HCT116 (cell line): ENCODE results near the gene MIAT. TPM values are rescaled to one million over a fixed set of nuclear protein-coding genes. Genes with fewer than 3 reads are reported as not detected.

ENCODE experiments used
- ATAC-seq: fragments of 200-7000 bp; cut with Tn5 transposase; 2 replicates; pipeline ENCODE4 v1.9.1; 2020; ENCODE audit warnings: mild to moderate bottlenecking, moderate library complexity
- BruUV-seq: library from RNA; stranded (reverse); fragments of 400-500 nt; replicated peaks from 2 replicates; lab custom pipeline; 2021; lab: Mats Ljungman, UMichigan
- CTCF ChIA-PET: fragments of 300-600 bp; sonication (Branson Sonifier 250); formaldehyde crosslinking; loops from one replicate; lab custom pipeline; 2021; ENCODE audit warnings: antibody characterized with exemption; lab: Charles Lee
- POLR2A ChIA-PET: fragments of 300-600, 350-600 bp; sonication (Branson Sonifier 250); formaldehyde crosslinking; loops from one replicate; lab custom pipeline; 2021; ENCODE audit warnings: antibody characterized with exemption; lab: Charles Lee
- RAD21 ChIA-PET, 2 experiments: fragments of 300-600 bp; sonication (Branson Sonifier 250); formaldehyde crosslinking; loops; one replicate each; lab custom pipeline; 2023; ENCODE audit warnings: low total read pairs in 2 of 2; ENCODE audit not compliant: uncharacterized antibody in 2 of 2, unreplicated experiment in 2 of 2, low non-redundant PET in 1 of 2; lab: Charles Lee
- DNase-seq: peaks from one replicate; pipeline ENCODE4 v3.0.0-alpha.2; 2010; ENCODE audit warnings: low read depth, low spot score
- H2AFZ ChIP-seq: fragments of 200-600 bp; shearing (Covaris generic), sonication (generic); 2 replicates; pipeline ENCODE4 v1.6.1; 2017; ENCODE audit warnings: low read depth, mixed run types, mixed read lengths, antibody characterized with exemption, low read length; ENCODE audit not compliant: poor library complexity, severe bottlenecking
- H3K27ac ChIP-seq: 2 replicates; pipeline ENCODE4 v1.5.1; 2012; ENCODE audit warnings: low read depth, low read length
- H3K27me3 ChIP-seq: fragments of 200-600 bp; sonication (generic); 2 replicates; pipeline ENCODE4 v1.6.1; 2016; ENCODE audit warnings: mixed run types, low read length, mixed read lengths; ENCODE audit not compliant: insufficient read depth
- H3K36me3 ChIP-seq, 2 experiments: fragments of 200-500 bp in 1 of 2; fragments of 200-600 bp in 1 of 2; sonication (Bioruptor generic) in 1 of 2; sonication (generic) in 1 of 2; 2 replicates each; pipeline versions ENCODE4 v1.5.1 to v1.6.1; 2014 to 2016; ENCODE audit warnings: low read length in 2 of 2, inconsistent platforms in 1 of 2, mixed read lengths in 1 of 2, mixed run types in 1 of 2; ENCODE audit not compliant: insufficient read depth in 2 of 2, control insufficient read depth in 1 of 2
- H3K4me1 ChIP-seq, 2 experiments: fragments of 200-600 bp in 1 of 2; sonication (generic) in 1 of 2; 2 replicates each; pipeline versions ENCODE4 v1.5.1 to v1.6.1; 2012 to 2017; ENCODE audit warnings: low read length in 2 of 2, inconsistent platforms in 1 of 2, mild to moderate bottlenecking in 1 of 2, mixed read lengths in 1 of 2, mixed run types in 1 of 2, moderate library complexity in 1 of 2; ENCODE audit not compliant: insufficient read depth in 2 of 2, control insufficient read depth in 1 of 2
- H3K4me2 ChIP-seq: fragments of 200-600 bp; sonication (generic); 2 replicates; pipeline ENCODE4 v1.6.1; 2017; ENCODE audit warnings: mixed run types, low read length, mixed read lengths
- H3K4me3 ChIP-seq, 2 experiments: fragments of 200-600 bp in 1 of 2; sonication (generic) in 1 of 2; replicated peaks in 1 of 2; 2 replicates each; pipeline ENCODE4 v1.5.1; 2011 to 2016; ENCODE audit warnings: low read length in 2 of 2, control low read depth in 1 of 2, low read depth in 1 of 2, mild to moderate bottlenecking in 1 of 2, mixed read lengths in 1 of 2, mixed run types in 1 of 2
- H3K79me2 ChIP-seq: fragments of 200-600 bp; sonication (generic); 2 replicates; pipeline ENCODE4 v1.6.1; 2017; ENCODE audit warnings: mild to moderate bottlenecking, mixed run types, low read length, moderate library complexity, mixed read lengths; ENCODE audit not compliant: insufficient read depth
- H3K9ac ChIP-seq: fragments of 200-600 bp; sonication (generic); 2 replicates; pipeline ENCODE4 v1.6.1; 2016; ENCODE audit warnings: low read length, mixed read lengths
- H3K9me2 ChIP-seq: fragments of 200-600 bp; sonication (generic), shearing (Covaris generic); 2 replicates; pipeline ENCODE4 v1.6.1; 2017; ENCODE audit warnings: mixed run types, mild to moderate bottlenecking, moderate library complexity; ENCODE audit not compliant: insufficient read depth
- H3K9me3 ChIP-seq, 2 experiments: fragments of 200-500 bp in 1 of 2; fragments of 200-600 bp in 1 of 2; sonication (Bioruptor generic) in 1 of 2; sonication (generic) in 1 of 2; 2 replicates each; pipeline ENCODE4 v1.6.1; 2014 to 2017; ENCODE audit warnings: low read length in 2 of 2, mixed read lengths in 2 of 2, inconsistent platforms in 1 of 2, low read depth in 1 of 2, mild to moderate bottlenecking in 1 of 2, mixed run types in 1 of 2, moderate library complexity in 1 of 2; ENCODE audit not compliant: control insufficient read depth in 1 of 2, insufficient read depth in 1 of 2
- H4K20me1 ChIP-seq: fragments of 200-600 bp; sonication (generic), shearing (Covaris generic); 2 replicates; pipeline ENCODE4 v1.6.1; 2017; ENCODE audit warnings: mixed run types, mild to moderate bottlenecking, moderate library complexity; ENCODE audit not compliant: insufficient read depth
- EGR1 ChIP-seq: IDR thresholded peaks from 2 replicates; pipeline ENCODE4 v1.6.1; 2012; ENCODE audit warnings: low read depth
- ELF1 ChIP-seq: IDR thresholded peaks from 2 replicates; pipeline ENCODE4 v1.6.1; 2012; ENCODE audit warnings: low read depth, borderline replicate concordance
- FOSL1 ChIP-seq: IDR thresholded peaks from 2 replicates; pipeline ENCODE4 v1.6.1; 2012; ENCODE audit warnings: low read depth
- JUND ChIP-seq: IDR thresholded peaks from 2 replicates; pipeline ENCODE4 v1.6.1; 2012
- POLR2A ChIP-seq: IDR thresholded peaks from 2 replicates; pipeline ENCODE4 v1.7.0; 2011; ENCODE audit warnings: borderline replicate concordance; ENCODE audit not compliant: insufficient read depth, insufficient read length; ENCODE audit errors: extremely low read depth
- SRF ChIP-seq: IDR thresholded peaks from 2 replicates; pipeline ENCODE4 v1.6.1; 2012; ENCODE audit warnings: low read depth
- TCF7L2 ChIP-seq: IDR thresholded peaks from 2 replicates; pipeline ENCODE4 v1.7.0; 2011; ENCODE audit warnings: borderline replicate concordance, inconsistent platforms; ENCODE audit not compliant: insufficient read depth, insufficient read length; ENCODE audit errors: extremely low read depth
- YY1 ChIP-seq: IDR thresholded peaks from 2 replicates; pipeline ENCODE4 v1.6.1; 2011; ENCODE audit warnings: low read length, low read depth, moderate library complexity, mild to moderate bottlenecking; ENCODE audit not compliant: insufficient replicate concordance; ENCODE audit errors: extremely low read depth
- ZFX ChIP-seq: fragments of 450-650 bp; IDR thresholded peaks from 2 replicates; pipeline ENCODE4 v1.6.1; 2017
- intact Hi-C: fragments of 100-400 bp; cut with micrococcal nuclease; formaldehyde crosslinking; loops from 2 replicates; pipeline ENCODE4 v1.10.0; 2022
- total RNA-seq: library from RNA; stranded (reverse); gene quantifications from one replicate; pipeline ENCODE4 v1.2.1, GENCODE V29; 2021; ENCODE audit not compliant: unreplicated experiment
- TF ChIP-seq, protein P1 (sequence below), 3 experiments: fragments of 200-600 bp in 1 of 3; sonication (generic) in 1 of 3; IDR thresholded peaks in 2 of 3; conservative IDR thresholded peaks in 1 of 3; 2 replicates each; pipeline ENCODE4 v1.5.1; 2012 to 2017; ENCODE audit warnings: low read depth in 2 of 3, low read length in 2 of 3, antibody characterized with exemption in 1 of 3, borderline replicate concordance in 1 of 3, control low read depth in 1 of 3, mild to moderate bottlenecking in 1 of 3, mixed read lengths in 1 of 3, mixed run types in 1 of 3, moderate library complexity in 1 of 3; ENCODE audit not compliant: insufficient read depth in 1 of 3
- TF ChIP-seq, protein P2 (sequence below): IDR thresholded peaks from 2 replicates; pipeline ENCODE4 v1.6.1; 2012; ENCODE audit warnings: low read depth
- TF ChIP-seq, protein P3 (sequence below): IDR thresholded peaks from 2 replicates; pipeline ENCODE4 v1.6.1; 2012

Gene MIAT
- total RNA-seq, 1 experiment from 2014 or later: 0.54 TPM

DNA sequence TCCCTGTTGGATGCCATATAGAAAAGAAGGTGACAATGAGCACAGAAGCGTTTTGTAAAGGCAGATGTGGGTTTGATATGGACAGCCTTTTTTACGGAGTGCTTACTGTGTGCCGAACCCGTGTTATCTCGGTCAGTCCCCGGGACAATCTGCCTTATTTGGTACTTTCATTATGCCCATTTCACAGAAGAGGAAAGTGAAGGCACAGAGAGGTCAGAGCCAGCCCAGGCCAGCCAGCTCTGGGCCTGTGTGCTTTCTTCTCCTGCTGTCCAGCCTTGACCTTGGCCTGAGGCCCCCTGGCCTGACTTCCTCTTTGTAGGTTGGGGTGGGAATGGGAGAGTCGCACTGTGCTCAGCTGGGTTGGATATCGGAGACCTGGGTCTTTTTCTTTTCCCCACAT is 38.9 kb upstream of the MIAT start:
- no peak overlapping the region for H2AFZ ChIP-seq
- no peaks in the 10 kb centered on the region for H3K9me3 ChIP-seq
- no peaks in the 10 kb centered on the region for H3K4me1 ChIP-seq
- no peak overlapping the region for H3K9ac ChIP-seq
- H3K4me3 ChIP-seq: no peak overlapping the region
- H3K27me3 ChIP-seq: no peaks in the 10 kb centered on the region
- H3K4me2 ChIP-seq: no peak overlapping the region
- BruUV-seq: no TSS peak
- H3K27ac ChIP-seq: no peak overlapping the region
- ChIA-PET POLR2A (no interaction called here), RAD21 (no interaction called here), CTCF (no interaction called here)
- no peaks in the 10 kb centered on the region for H3K79me2 ChIP-seq
- DNase-seq (no peak), ATAC-seq (no peak)
- no peaks in the 10 kb centered on the region for H4K20me1 ChIP-seq
- no peaks in the 10 kb centered on the region for H3K9me2 ChIP-seq
- TF ChIP-seq SRF (no peak), FOSL1 (no peak), EGR1 (no peak), TCF7L2 (no peak), POLR2A (no peak), JUND (no peak), YY1 (no peak), ELF1 (no peak), ZFX (no peak)
- TF ChIP-seq, protein P1, sequence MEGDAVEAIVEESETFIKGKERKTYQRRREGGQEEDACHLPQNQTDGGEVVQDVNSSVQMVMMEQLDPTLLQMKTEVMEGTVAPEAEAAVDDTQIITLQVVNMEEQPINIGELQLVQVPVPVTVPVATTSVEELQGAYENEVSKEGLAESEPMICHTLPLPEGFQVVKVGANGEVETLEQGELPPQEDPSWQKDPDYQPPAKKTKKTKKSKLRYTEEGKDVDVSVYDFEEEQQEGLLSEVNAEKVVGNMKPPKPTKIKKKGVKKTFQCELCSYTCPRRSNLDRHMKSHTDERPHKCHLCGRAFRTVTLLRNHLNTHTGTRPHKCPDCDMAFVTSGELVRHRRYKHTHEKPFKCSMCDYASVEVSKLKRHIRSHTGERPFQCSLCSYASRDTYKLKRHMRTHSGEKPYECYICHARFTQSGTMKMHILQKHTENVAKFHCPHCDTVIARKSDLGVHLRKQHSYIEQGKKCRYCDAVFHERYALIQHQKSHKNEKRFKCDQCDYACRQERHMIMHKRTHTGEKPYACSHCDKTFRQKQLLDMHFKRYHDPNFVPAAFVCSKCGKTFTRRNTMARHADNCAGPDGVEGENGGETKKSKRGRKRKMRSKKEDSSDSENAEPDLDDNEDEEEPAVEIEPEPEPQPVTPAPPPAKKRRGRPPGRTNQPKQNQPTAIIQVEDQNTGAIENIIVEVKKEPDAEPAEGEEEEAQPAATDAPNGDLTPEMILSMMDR (IDR thresholded peaks at IDR 0.05 in 2 of 3, conservative IDR thresholded peaks at IDR 0.05 in 1 of 3; ENCODE audit: borderline replicate concordance in 1 of 3, insufficient read depth in 1 of 3, low read depth in 2 of 3, low read length in 2 of 3): no peak
- TF ChIP-seq, protein P2, sequence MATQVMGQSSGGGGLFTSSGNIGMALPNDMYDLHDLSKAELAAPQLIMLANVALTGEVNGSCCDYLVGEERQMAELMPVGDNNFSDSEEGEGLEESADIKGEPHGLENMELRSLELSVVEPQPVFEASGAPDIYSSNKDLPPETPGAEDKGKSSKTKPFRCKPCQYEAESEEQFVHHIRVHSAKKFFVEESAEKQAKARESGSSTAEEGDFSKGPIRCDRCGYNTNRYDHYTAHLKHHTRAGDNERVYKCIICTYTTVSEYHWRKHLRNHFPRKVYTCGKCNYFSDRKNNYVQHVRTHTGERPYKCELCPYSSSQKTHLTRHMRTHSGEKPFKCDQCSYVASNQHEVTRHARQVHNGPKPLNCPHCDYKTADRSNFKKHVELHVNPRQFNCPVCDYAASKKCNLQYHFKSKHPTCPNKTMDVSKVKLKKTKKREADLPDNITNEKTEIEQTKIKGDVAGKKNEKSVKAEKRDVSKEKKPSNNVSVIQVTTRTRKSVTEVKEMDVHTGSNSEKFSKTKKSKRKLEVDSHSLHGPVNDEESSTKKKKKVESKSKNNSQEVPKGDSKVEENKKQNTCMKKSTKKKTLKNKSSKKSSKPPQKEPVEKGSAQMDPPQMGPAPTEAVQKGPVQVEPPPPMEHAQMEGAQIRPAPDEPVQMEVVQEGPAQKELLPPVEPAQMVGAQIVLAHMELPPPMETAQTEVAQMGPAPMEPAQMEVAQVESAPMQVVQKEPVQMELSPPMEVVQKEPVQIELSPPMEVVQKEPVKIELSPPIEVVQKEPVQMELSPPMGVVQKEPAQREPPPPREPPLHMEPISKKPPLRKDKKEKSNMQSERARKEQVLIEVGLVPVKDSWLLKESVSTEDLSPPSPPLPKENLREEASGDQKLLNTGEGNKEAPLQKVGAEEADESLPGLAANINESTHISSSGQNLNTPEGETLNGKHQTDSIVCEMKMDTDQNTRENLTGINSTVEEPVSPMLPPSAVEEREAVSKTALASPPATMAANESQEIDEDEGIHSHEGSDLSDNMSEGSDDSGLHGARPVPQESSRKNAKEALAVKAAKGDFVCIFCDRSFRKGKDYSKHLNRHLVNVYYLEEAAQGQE: no peak
- TF ChIP-seq, protein P3, sequence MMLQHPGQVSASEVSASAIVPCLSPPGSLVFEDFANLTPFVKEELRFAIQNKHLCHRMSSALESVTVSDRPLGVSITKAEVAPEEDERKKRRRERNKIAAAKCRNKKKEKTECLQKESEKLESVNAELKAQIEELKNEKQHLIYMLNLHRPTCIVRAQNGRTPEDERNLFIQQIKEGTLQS: no peak
- intact Hi-C loops: no loop called here
- no peaks in the 10 kb centered on the region for H3K36me3 ChIP-seq
